Activated gamma-delta T cell (primary cell): ENCODE results near the gene COL15A1.

Experiments used
- DNase-seq: peaks from one replicate; lab custom pipeline; 2025; lab: John Stamatoyannopoulos, UW

The COL15A1 gene

DNA sequence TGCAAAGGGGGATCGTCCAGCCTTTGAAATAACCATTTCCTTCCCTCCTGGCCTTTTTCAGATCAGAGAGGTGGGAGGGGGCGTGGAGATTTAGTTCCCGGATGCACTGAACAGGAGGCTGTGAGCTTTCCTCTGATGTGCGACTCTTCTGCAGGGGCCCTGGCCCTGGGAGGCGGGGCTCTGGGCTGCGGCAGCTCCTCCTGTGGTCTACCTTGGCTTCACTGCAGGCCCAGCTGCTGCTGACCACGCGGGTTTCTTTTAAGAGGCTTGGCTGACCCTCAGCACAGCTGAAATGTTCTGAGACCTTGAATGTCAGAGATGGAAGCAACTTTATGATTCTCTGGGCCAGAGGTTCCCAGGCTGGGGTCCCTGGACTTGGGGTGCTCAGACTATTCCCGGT is 27.0 kb upstream of the COL15A1 start:
- DNase-seq = no peak

DNA sequence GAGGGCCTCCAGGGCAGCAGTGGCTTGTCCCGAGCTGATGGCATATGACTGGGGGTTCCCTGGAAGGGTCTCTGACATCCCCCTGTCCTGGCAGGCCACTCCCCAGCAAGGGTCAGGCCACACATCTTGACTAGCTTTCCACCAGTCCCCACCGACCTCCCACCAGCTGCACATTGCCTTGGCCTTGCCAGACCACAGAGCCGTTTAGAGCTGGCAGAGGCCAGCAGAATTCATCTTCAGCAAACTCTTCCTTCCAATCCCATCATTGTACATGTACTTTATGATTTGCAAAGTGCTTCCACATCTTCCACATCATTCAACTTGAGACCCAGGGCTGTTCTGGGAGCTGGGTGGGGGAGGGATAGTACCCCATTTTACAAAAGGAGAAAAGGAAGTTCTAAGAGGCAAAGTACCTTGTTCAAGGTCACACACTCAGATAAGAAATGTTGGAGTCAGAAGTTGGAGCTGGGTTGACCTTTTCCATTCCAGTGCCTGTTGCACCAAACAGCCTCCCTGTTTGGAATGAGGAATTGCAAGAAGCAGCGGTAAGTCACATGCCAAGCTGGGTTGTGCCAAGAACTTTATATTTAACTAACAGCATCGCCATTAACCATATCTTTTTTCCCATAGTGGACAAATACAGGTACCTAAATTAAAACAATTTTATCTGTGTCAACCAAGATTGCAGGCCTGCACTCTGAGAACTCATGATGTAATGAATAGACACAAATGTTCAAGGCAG is 25.8 kb upstream of the COL15A1 start:
- no peak for DNase-seq

DNA sequence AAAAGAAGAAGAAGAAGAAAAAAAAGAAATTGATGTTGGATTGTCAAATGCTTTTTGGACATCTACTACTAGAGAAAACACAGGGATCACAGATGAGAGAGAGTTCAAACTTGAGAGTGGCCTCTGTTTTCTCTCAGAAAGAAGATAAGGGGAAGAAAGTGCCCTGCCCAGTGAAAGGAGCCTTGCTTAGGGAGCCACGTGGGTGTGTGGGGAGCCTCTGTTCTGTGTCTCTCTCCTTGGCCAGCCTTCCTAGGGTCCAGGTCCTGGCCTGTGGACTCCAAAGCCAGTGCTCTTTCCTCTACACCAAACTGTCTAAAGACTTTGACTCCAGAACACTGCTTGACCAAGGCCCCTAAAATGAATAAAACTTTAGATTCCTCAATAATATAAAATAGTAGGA is 22.0 kb upstream of the COL15A1 start:
- DNase-seq = no peak

DNA sequence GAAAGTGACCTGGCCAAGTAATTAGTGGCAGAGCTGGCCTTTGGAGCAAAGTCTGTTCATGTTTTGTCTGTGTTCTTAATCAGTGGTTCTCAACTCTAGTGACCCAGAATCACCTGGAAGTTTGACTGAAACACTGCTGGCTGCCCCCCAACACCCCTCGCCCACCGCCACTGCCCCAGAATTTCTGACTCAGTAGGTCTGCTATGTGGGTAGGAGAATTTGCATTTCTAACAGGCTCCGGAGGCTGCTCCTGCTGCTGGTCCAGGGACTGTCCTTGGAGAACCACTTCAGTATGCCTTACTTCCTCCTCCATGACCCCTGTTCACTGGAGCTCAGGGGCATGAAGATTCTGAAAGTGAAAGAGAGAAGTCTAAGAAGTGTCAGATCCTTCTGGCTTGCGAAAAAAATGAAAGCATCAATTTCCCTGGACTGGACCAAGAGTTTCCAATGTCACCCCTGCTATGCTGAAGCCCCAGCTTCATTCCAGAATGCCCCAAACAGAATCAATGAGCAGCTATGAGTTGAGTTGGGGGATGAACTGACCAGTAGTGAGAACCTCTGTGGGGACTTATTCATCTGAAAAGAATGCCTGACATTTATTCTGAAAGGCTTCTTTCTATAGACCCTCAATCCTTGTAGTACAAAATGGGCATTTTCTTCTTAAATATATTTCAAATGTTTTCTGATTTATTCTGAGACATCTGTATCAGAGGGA is 20.8 kb upstream of the COL15A1 start:
- DNase-seq = no peak

DNA sequence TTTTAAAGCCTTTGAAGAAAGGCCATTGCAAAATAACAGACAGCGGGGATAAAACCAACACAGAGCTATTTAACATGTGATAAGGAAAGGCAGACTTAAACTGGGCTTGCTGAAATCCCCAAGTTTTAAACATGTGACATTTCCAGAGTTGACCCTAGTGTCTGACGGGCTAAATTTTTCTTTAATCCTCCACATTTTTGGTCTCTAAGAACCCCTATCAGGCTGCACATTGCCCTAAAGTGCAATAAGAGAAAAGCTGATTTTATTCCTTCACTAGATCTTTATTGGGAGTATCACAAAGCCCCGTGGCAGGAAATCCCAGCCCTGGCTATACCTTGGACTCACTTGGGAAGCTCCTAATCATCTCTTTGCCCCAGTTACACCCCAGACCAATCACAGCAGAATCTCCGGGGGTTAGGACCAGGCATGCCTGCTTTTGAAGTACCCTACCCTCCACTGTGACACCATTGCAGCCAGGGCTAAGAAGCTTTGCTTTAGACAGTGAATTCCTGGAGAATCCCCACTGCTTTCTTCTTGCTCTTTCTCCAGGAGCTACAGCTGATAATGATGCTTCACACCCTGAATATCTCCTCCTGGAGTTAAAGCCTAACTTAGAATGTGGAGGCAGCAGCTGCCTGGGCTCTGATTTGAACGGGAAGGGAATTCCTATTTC is 20.1 kb upstream of the COL15A1 start:
- DNase-seq = no peak

DNA sequence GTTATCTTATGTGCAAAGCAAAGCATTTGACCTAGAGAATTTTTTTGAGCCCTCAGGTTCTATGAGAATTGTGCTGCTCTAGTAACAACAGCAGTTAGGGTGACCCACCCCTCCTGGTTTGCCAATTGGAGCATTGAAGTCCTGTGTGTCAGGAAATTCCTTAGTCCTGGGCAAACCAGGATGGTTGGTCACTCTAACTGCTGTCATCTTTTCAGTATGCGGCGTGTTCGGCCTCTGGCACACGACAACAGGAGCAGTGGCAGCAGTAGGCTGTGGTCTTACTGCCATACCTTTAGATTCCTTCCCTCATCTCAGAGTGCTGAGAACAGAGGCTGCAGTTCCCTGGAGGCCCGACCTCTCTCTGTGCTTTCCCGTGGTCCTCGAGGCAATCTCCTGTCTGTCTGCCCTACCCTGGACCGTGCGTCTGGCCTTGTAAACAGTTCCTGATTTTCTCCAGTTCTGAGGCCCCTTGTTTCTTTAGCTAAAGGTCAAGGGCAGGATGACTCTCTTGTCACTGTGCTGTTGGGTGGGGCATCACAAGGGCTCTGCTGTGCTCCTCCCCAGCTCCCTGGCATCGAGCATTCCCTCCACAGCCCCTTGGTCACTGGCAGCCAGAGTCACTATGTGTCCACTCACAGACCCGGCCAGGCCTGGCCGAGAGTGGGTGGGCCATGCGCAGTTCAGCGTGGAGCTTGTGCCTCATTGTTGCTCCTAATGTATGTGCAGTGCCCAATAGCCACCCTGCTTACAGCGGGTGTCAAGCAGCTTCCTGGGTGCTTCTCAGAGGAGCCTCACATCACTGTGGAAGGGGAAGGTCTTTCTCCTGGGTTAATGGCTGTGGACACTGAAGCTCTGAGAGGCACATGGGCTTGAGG is 18.5 kb upstream of the COL15A1 start:
- DNase-seq = no peak

DNA sequence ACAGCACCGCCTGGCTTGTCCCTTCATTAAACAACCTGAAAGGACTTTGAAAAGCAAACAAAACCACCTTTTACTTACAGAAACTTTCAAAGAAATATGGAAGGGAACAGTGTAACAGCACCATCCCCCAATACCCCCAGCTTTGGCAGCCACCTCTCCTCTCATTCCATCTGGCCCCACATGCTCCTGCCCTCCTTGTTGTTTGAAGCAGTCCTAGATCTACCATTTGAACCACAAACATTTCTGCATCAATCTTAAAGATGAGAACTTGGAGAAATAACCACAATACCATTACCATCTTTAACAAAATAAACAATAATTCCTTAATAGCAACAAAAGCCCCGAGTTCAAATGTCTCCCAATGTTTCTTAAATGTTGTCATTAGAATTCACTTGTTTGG is 17.8 kb upstream of the COL15A1 start:
- no peak for DNase-seq

DNA sequence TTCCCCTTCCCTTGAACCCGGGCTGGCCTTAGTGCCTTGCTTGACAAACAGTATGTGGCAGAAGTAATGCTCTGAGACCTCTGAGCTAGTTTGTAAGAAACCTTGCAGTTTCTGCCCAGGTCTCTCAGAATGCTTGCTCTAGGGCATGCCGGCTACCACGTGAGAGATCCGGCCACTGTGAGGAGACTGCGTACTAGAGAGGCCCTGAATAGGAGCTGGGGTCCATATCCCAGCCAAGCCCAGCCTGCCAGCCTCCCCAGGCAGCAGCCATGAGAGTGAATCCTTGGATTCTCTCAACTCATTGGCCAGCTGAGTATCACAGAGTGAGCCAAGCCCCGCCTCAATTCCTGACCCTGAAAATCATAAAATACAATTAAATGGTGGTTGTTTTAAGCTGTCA is 16.0 kb upstream of the COL15A1 start:
- DNase-seq = no peak

DNA sequence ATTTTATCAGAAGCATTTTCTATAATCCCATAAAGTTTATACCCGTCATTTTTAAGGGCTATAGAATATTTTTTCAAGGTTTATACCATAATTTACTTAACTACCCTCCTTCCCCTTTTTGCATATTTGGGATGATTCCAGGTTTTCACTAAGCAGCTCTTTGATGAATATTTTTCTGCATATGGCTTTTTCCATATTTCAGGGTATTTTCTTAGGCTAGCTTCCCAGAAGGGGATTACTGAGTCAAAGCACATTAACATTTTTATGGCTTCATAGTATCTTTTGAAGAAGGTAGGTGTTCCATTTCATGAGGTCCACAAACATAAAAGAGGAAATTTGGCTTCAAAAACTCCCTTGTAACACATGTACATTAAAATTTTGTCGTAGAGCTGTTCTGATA is 14.6 kb upstream of the COL15A1 start:
- DNase-seq = no peak

DNA sequence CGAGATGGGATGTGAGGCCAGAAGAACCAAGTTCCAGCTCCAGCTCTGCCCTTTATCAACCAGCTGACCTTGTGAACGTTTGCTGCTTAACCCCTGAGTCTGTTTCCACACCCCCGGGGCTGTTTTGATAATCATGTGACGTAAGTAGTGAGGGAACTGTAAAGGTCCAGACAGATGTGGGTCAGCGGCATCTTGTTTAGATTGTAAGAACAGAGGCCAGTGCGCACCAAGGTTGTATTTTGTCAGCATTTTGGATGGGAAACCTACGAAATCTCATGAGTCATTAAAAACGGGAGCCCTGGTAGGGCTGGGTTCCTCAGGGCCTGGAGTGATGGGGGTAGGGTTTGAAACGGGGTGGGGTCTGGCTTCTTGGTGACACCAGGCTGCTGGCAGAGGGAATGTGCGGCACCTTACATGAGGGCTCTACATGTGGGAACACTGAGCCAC is 13.8 kb upstream of the COL15A1 start:
- no peak for DNase-seq

DNA sequence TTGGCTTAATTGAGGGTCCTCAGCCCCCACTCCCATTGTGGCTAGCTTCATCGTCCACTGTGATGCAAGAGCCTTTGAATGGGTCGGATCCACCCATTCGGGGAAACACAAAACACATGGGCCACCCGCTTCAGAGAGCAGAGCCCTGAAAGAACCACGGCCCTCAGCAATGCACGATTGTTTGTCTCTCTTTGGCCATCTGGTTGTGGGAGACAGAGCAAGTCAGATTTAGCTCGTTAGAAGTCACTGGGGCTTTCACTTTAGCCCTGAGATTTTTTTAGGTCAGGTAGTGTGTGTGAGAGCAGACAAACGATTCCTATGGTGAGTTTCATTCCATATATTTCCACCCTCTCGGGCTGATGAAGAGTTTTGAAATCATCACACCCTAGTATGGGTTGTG is 12.9 kb upstream of the COL15A1 start:
- DNase-seq = no peak

DNA sequence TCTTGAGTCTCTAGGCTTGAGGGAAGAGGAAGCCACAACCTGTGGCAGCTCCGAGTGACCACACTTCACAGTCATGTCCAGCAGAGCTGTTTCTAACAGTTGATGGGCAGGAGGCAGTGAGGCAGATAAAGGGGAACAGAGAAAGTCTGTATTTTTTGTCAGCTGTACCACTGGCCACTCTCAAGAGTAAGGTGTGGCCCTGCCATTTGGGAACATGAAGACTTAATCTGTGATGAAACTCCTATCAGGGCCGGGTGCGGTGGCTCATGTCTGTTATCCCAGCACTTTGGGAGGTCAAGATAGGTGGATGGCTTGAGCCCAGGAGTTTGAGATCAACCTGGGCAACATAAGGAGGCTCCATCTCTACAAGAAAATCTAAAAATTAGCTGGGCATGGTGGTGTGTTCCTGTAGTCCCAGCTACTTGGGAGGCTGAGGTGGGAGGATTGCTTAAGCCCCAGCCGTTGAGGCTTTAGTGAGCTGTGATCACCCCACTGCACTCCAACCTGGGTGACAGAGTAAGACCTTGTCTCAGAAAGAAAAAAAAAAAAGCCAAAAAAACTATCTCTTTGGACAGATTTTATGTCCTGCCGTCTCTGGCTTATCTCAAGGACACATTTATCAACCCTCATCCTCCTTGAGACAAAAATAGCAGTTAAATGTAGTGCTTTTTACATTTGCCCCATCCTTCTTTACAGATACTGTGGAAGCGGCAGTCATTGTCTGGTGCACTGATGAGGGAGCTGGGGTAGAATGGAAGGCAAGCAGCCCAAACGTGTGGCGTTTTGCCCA is 11.9 kb upstream of the COL15A1 start:
- DNase-seq = no peak

DNA sequence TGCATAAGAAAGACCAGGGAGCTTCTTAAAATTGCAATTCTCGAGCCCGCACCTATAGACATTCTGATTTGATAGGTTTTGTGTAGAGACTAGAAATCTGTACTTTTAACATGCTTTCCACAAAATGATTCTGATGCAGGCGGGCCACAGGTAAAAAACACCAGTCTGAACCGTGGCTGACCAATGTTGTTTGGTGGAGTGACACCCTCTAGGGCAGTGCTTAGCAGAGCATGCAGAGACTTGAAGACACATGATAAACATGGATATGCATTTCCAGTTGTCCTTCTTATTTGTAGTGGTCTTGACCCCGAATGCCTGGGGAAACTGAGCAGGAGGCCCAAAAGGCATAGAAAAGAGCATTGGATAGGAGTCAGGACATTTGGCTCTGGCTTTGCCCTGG is 10.5 kb upstream of the COL15A1 start:
- no peak for DNase-seq

DNA sequence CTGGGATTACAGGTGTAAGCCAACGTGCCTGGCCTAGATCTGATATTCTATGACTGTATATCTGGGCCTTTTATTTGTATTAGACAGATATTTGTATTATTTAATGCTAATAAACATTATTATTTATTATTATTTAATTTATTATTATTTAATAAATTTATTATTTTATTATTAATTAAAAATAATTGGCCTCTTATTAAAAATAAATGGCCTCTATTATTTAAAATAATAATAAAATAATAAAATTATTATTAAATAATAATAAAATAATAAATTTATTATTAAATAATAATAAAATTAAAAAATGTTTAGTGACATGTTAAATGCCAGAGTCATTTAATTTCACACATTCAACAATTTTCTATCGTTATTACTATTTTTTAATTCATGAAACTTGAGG is 9.8 kb upstream of the COL15A1 start:
- DNase-seq = no peak

DNA sequence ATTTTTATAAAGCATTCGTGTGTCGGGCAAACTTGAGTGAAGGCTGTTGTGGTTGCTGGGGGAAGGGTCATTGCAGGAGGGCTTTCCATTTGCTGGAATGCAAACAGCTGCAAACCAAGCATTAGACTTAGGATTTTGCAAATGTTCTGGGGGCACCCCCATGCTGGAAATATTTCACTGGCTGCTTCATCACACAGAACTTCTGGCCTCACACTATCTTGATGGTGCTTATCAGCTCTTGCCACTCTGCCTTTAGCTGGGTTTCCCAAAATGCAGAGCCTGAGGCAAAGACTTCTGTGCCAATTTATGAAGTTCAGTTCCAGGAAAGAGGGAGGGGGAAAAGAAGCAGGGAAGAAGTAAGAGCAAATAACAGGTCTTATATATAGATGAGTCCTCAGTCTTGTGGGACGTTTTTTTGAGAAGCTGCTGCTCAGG is 8.6 kb upstream of the COL15A1 start:
- DNase-seq = no peak

DNA sequence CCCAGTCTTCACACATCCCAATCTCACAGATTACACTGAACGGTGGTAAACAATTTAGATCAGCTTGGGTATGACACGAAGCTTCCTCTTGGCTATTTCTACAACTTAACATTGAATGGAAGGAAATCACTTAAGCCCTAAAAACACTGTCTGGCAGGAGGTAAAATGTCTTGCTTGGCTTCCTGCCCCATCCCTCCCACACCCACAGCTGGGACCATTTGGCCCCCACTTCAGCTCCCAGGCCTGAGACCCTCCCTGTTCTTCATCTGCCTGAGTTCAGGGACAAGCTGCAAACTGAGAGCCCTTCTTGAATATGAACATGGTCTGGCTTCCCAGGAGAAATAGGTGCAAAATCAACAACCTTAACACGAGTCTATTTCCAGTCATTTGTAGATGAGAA is 3.4 kb upstream of the COL15A1 start:
- no peak for DNase-seq

DNA sequence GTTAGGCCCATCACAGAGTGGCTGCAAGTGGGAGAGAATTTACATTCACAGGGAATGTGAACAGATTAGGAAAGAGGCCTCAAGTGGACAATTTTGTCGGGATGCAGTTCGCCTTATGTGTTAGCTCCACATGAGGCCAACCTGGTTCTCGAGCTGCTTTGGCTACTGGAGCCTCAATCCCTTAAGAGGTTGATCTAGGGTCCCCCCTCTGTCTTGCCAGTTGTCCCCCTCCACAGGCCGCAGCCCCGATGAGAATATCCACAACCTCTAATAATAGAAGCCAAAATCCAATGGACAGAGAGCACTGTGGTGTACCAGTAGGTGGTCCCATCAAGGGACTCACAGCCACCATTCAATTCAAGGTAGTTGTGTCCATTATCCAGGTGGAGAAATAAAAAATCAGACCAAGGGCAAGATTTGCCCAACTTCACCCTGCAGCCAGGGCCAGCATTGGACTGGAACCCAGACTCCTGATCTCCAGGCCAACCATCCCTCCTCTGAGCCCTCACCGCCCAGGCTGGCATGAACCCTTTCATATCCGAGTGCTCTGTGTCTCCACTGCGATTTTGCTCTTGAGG is 1.7 kb upstream of the COL15A1 start:
- no peak for DNase-seq

DNA sequence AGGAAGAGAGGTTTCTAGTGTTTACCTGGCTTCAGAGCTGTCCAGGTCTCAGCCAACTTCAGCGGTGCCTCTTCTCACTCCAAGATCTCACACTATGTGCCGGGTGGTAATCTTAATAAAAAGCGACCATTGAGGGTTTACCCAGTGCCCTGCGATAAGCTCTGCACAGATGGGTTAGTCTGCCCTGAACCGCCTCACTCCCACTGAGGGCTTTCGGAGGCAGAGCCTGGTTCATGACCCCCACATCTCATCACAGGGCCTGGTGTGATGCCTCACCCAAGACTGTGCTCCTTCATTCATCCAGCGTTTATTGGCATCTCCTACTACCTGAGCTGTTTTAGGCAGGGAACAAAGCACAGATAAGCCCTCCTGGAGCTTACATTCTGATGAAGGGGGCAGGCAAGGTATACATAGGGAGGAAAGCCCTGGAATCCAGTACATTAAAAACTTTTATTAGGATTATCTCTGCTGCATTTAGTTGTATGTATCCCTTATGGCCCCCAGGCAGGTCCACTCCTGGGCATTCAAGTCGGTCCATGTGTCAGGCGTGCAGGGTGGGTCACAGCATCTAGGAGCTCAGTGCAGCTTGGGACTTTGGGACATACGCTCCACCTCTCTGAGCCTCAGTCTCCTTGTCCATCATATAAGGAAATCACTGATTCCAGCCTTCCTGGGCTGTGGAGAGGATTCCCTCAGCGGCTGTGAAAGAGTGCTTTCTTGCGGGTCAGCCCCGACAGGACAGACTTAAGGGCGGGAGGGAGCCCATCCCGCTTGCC is 613 bp upstream of the COL15A1 start:
- DNase-seq = no peak

DNA sequence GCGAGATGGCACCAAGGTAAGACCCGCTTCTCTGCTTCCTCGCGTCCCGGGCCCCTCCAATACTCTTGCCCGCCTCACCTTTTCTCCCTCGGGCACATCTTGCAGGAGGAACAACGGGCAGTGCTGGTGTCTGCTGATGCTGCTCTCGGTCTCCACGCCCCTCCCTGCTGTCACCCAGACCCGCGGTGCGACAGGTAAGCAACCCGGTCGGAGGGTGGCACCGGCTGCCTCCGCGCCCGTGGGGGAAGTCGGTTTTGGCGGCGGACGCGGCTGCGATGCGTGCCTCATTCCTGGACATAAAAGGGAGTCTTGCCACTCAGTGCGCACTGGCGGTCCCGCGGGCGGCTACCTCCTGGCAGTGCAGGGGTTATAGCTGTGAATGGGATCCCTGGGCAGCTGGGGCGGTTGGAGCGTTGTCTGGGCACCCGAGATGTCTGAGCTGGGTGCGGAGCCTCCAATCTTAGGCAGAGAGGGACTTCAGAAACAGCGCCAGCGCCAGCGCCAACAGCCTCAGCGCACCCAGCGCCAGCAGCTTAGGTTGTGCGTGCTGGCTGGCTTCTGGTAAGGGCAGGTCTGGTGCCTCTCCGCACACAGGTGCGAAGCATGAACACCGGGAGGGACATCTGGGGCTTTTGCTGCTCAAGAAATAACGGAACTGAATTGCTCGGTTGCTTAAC is 488 bp downstream of the COL15A1 start:
- DNase-seq = no peak

DNA sequence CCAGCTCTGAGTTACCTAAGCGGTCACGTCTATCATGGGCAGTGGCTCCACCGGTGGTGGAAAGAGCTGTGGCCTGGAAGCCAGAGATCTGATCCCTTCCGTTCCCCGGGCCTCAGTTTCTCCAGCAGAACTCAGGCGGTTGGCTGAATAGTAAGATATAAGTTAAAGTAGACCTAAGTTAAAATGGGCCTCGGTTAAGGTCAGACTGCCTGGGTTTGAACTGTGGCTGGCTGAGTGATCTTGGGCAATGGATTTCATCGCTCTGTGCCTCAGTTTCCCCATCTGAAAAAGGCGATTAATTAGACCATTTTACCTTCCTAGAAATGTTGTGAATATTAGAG is 997 bp downstream of the COL15A1 start:
- no peak for DNase-seq
